ENCODE results near the gene PTPRN2. TPM values are rescaled to one million over a fixed set of nuclear protein-coding genes. Genes with fewer than 3 reads are reported as not detected.

Gene PTPRN2
- total and polyA plus RNA-seq, 2 donors from 2014 or later: 4.8 to 6.2 TPM

DNA sequence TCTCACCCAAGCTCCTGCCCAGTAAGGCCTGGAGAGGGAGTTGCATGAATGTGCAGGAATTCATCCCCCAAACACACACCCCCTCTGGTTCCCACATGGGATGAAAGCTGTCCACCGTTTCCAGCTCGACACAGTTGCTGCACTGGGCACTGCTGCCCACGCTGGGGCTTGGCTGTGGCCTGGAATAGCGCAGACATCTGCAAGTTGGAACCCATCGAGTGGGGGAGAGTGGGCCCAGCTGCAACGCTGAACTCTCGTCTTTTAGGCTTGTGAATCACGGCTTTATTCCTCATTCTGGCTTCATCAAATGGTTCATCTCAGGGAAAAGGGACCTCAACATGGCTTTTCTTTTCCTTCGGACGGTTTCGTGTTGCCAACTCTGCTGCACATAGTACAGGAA lies 986.1 kb downstream of the PTPRN2 start:
- intact Hi-C loops (cut with DNase I): no loop called here

GRCh38 chr7:157599491-157599890 lies 988.1 kb downstream of the PTPRN2 start:
- DNase-seq (peak in 1 of 5 donors; percentile 40), FAIRE-seq (no peak)
- intact Hi-C loops (cut with DNase I): no loop called here
- Histone ChIP-seq H3K4me1 (ENCODE audit: control insufficient read depth in 2 of 3, insufficient read depth in 2 of 3, low read depth in 1 of 3, low read length in 3 of 3) (no peaks in the 10 kb centered on the region), H3K9me3 (ENCODE audit: control insufficient read depth in 2 of 3, insufficient read depth in 1 of 3, low read length in 3 of 3) (no peaks in the 10 kb centered on the region), H3K9ac (ENCODE audit: low read length in 3 of 3) (no peak overlapping the region), H3K4me3 (ENCODE audit: low read length in 3 of 3) (no peak overlapping the region), H3K27me3 (ENCODE audit: control insufficient read depth, insufficient read depth, low read length) (no peaks in the 10 kb centered on the region), H3K36me3 (ENCODE audit: control insufficient read depth in 2 of 3, insufficient read depth in 3 of 3, low read length in 3 of 3) (no peaks in the 10 kb centered on the region), H3K27ac (ENCODE audit: low read depth in 2 of 2, low read length in 2 of 2) (no peak overlapping the region)
- TF ChIP-seq, protein P1, sequence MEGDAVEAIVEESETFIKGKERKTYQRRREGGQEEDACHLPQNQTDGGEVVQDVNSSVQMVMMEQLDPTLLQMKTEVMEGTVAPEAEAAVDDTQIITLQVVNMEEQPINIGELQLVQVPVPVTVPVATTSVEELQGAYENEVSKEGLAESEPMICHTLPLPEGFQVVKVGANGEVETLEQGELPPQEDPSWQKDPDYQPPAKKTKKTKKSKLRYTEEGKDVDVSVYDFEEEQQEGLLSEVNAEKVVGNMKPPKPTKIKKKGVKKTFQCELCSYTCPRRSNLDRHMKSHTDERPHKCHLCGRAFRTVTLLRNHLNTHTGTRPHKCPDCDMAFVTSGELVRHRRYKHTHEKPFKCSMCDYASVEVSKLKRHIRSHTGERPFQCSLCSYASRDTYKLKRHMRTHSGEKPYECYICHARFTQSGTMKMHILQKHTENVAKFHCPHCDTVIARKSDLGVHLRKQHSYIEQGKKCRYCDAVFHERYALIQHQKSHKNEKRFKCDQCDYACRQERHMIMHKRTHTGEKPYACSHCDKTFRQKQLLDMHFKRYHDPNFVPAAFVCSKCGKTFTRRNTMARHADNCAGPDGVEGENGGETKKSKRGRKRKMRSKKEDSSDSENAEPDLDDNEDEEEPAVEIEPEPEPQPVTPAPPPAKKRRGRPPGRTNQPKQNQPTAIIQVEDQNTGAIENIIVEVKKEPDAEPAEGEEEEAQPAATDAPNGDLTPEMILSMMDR (IDR thresholded peaks at IDR 0.05; ENCODE audit: borderline replicate concordance, extremely low read depth, insufficient read depth): no peak

More for the DNA sequence above, 986.1 kb downstream of the PTPRN2 start:
- no peaks in the 10 kb centered on the region for H3K9me3 ChIP-seq (ENCODE audit: control insufficient read depth in 2 of 3, insufficient read depth in 1 of 3, low read length in 3 of 3)
- DNase-seq: peak in 1 of 5 donors; percentile 26
- H3K9ac ChIP-seq (ENCODE audit: low read length in 3 of 3): no peak overlapping the region
- no peaks in the 10 kb centered on the region for H3K36me3 ChIP-seq (ENCODE audit: control insufficient read depth in 2 of 3, insufficient read depth in 3 of 3, low read length in 3 of 3)
- FAIRE-seq: no peak
- TF ChIP-seq, protein P1 (IDR thresholded peaks at IDR 0.05; ENCODE audit: borderline replicate concordance, extremely low read depth, insufficient read depth): no peak
- H3K4me1 ChIP-seq (ENCODE audit: control insufficient read depth in 2 of 3, insufficient read depth in 2 of 3, low read depth in 1 of 3, low read length in 3 of 3): no peaks in the 10 kb centered on the region
- no peak overlapping the region for H3K4me3 ChIP-seq (ENCODE audit: low read length in 3 of 3)
- H3K27me3 ChIP-seq (ENCODE audit: control insufficient read depth, insufficient read depth, low read length): no peaks in the 10 kb centered on the region
- H3K27ac ChIP-seq (ENCODE audit: low read depth in 2 of 2, low read length in 2 of 2): no peak overlapping the region

GRCh38 chr7:157597562-157597961 lies 990.1 kb downstream of the PTPRN2 start:
- no peak overlapping the region for H3K4me3 ChIP-seq (ENCODE audit: low read length in 3 of 3)

More at GRCh38 chr7:157597562-157597961, 990.1 kb downstream of the PTPRN2 start:
- Histone ChIP-seq H3K9me3 (ENCODE audit: control insufficient read depth in 2 of 3, insufficient read depth in 1 of 3, low read length in 3 of 3) (no peaks in the 10 kb centered on the region), H3K36me3 (ENCODE audit: control insufficient read depth in 2 of 3, insufficient read depth in 3 of 3, low read length in 3 of 3) (no peaks in the 10 kb centered on the region), H3K4me1 (ENCODE audit: control insufficient read depth in 2 of 3, insufficient read depth in 2 of 3, low read depth in 1 of 3, low read length in 3 of 3) (no peaks in the 10 kb centered on the region), H3K9ac (ENCODE audit: low read length in 3 of 3) (no peak overlapping the region), H3K27me3 (ENCODE audit: control insufficient read depth, insufficient read depth, low read length) (no peaks in the 10 kb centered on the region), H3K27ac (ENCODE audit: low read depth in 2 of 2, low read length in 2 of 2) (no peak overlapping the region)
- TF ChIP-seq, protein P1 (IDR thresholded peaks at IDR 0.05; ENCODE audit: borderline replicate concordance, extremely low read depth, insufficient read depth): no peak
- FAIRE-seq (no peak), DNase-seq (peak in 1 of 5 donors; percentile 31)
- intact Hi-C loops (cut with DNase I): no loop called here

Measured in kidney (tissue), 14 donors.